Breast epithelium (tissue), 4 donors: ENCODE results near the gene STEAP4. TPM values are rescaled to one million over a fixed set of nuclear protein-coding genes. Genes with fewer than 3 reads are reported as not detected.

ENCODE experiments used
- DNase-seq, 2 donors: peaks; one replicate each; pipeline ENCODE4 v3.0.0-alpha.2; 2019; ENCODE audit warnings: low spot score in 2 of 2
- H3K27ac ChIP-seq, 2 donors: fragments of 200-600 bp; sonication (generic) in 1 of 2; one replicate each; pipeline ENCODE4 v1.5.1; 2016 to 2019; ENCODE audit warnings: mild to moderate bottlenecking in 1 of 2
- H3K27me3 ChIP-seq, 2 donors: fragments of 200-600 bp; sonication (generic) in 1 of 2; one replicate each; pipeline versions ENCODE4 v1.5.1 to v1.6.0; 2017 to 2019; ENCODE audit warnings: control low read depth in 1 of 2, mild to moderate bottlenecking in 1 of 2
- H3K36me3 ChIP-seq: fragments of 200-600 bp; one replicate; pipeline ENCODE4 v1.5.1; 2019
- H3K4me1 ChIP-seq, 2 donors: fragments of 200-600 bp; sonication (generic); one replicate each; pipeline ENCODE4 v1.5.1; 2016 to 2019; ENCODE audit warnings: control low read depth in 1 of 2
- H3K4me3 ChIP-seq, 3 donors: fragments of 200-600 bp; sonication (generic); 1 replicate in 2 of 3; 2 replicates in 1 of 3; pipeline ENCODE4 v1.5.1; 2016 to 2019; ENCODE audit warnings: mild to moderate bottlenecking in 3 of 3, moderate library complexity in 2 of 3
- H3K9me3 ChIP-seq, 2 donors: fragments of 200-600 bp; sonication (generic) in 1 of 2; one replicate each; pipeline ENCODE4 v1.5.1; 2016 to 2019; ENCODE audit warnings: control low read depth in 1 of 2
- POLR2A ChIP-seq: fragments of 450-650 bp; IDR thresholded peaks from one replicate; pipeline ENCODE4 v1.6.1; 2016; ENCODE audit warnings: antibody characterized with exemption, mild to moderate bottlenecking, moderate library complexity
- POLR2AphosphoS5 ChIP-seq, 3 donors: sonication (generic); formaldehyde crosslinking; IDR thresholded peaks; one replicate each; pipeline ENCODE4 v1.6.1; 2017; ENCODE audit warnings: antibody characterized with exemption in 3 of 3
- intact Hi-C: fragments of 100-400 bp; cut with DNase I; formaldehyde crosslinking; loops from one replicate; pipeline ENCODE4 v1.15.1; 2023; ENCODE audit warnings: low total_unique reads
- total RNA-seq, 3 donors: library from RNA; depleted of rRNA; stranded (reverse); fragments of >200 nt; gene quantifications; one replicate each; pipeline ENCODE4 v1.1.0, GENCODE V29; 2016
- TF ChIP-seq, protein P1 (sequence below), 3 donors: fragments of 450-650 bp; IDR thresholded peaks; one replicate each; pipeline ENCODE4 v1.5.1; 2016 to 2017; ENCODE audit warnings: antibody characterized with exemption in 3 of 3, mild to moderate bottlenecking in 3 of 3, moderate library complexity in 3 of 3

STEAP4 gene
- total RNA-seq, 3 donors from 2014 or later, result 49.3 to 165 (median 73.1) TPM

DNA sequence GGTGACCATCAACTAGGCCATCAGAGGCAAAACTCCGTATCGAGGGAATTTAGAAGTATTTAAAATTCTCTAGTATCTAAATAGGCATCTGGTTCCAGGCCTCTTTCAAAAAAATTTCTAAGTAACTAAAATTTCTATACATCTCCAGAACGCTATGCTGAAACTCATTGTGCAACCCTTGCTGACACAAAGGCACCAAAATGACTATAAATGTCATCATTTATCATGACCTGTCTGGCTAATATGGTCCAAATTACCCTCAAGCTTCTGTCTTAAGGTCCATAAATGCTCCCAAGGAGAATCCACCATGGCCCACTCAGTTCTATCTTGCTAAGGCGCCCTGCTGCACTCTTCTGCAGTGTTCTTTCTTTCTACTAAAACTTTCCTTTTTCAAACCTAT is 16.2 kb downstream of the STEAP4 start:
- H3K36me3 ChIP-seq, result no peaks in the 10 kb centered on the region
- no peaks in the 10 kb centered on the region for H3K27me3 ChIP-seq
- intact Hi-C loops, result no loop called here
- DNase-seq, result no peak
- peak overlapping the region; percentile 1 to 69 for H3K27ac ChIP-seq
- H3K9me3 ChIP-seq, result peaks cover 0 to 5% of the 10 kb centered on the region in 2 donors
- H3K4me3 ChIP-seq, result no peak overlapping the region
- no peaks in the 10 kb centered on the region for H3K4me1 ChIP-seq
- no peak for TF ChIP-seq POLR2AphosphoS5 (IDR thresholded peaks at IDR 0.05)
- TF ChIP-seq, protein P1, sequence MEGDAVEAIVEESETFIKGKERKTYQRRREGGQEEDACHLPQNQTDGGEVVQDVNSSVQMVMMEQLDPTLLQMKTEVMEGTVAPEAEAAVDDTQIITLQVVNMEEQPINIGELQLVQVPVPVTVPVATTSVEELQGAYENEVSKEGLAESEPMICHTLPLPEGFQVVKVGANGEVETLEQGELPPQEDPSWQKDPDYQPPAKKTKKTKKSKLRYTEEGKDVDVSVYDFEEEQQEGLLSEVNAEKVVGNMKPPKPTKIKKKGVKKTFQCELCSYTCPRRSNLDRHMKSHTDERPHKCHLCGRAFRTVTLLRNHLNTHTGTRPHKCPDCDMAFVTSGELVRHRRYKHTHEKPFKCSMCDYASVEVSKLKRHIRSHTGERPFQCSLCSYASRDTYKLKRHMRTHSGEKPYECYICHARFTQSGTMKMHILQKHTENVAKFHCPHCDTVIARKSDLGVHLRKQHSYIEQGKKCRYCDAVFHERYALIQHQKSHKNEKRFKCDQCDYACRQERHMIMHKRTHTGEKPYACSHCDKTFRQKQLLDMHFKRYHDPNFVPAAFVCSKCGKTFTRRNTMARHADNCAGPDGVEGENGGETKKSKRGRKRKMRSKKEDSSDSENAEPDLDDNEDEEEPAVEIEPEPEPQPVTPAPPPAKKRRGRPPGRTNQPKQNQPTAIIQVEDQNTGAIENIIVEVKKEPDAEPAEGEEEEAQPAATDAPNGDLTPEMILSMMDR (IDR thresholded peaks at IDR 0.05), result no peak
- TF ChIP-seq POLR2A, result no peak

GRCh38 chr7:88289564-88290025 is 17.1 kb downstream of the STEAP4 start:
- no peak overlapping the region for H3K4me3 ChIP-seq
- TF ChIP-seq POLR2A, result no peak
- no peak for TF ChIP-seq POLR2AphosphoS5 (IDR thresholded peaks at IDR 0.05)
- TF ChIP-seq, protein P1 (IDR thresholded peaks at IDR 0.05), result no peak
- H3K27me3 ChIP-seq, result no peaks in the 10 kb centered on the region
- DNase-seq, result no peak
- H3K27ac ChIP-seq, result no peak overlapping the region
- no peaks in the 10 kb centered on the region for H3K36me3 ChIP-seq
- peaks cover 0 to 5% of the 10 kb centered on the region in 2 donors for H3K9me3 ChIP-seq
- intact Hi-C loops, result no loop called here
- no peaks in the 10 kb centered on the region for H3K4me1 ChIP-seq

GRCh38 chr7:88281749-88282148 is 24.9 kb downstream of the STEAP4 start:
- Histone ChIP-seq H3K4me1 (no peaks in the 10 kb centered on the region), H3K4me3 (no peak overlapping the region), H3K27me3 (no peaks in the 10 kb centered on the region), H3K27ac (no peak overlapping the region), H3K36me3 (no peaks in the 10 kb centered on the region), H3K9me3 (no peaks in the 10 kb centered on the region)
- no peak for DNase-seq
- TF ChIP-seq, protein P1 (IDR thresholded peaks at IDR 0.05), result no peak
- intact Hi-C loops, result no loop called here

- TF ChIP-seq, protein P1 (IDR thresholded peaks at IDR 0.05), result no peak
- TF ChIP-seq POLR2A (no peak), POLR2AphosphoS5 (IDR thresholded peaks at IDR 0.05) (no peak)
- Histone ChIP-seq H3K27ac (no peak overlapping the region), H3K4me1 (no peaks in the 10 kb centered on the region), H3K4me3 (no peak overlapping the region), H3K9me3 (no peaks in the 10 kb centered on the region), H3K27me3 (no peaks in the 10 kb centered on the region), H3K36me3 (no peaks in the 10 kb centered on the region)
- DNase-seq, result no peak
- intact Hi-C loops, result no loop called here
These were observed 25.9 kb downstream of the STEAP4 start for GRCh38 chr7:88280801-88281200.

GRCh38 chr7:88279323-88279722 is 27.4 kb downstream of the STEAP4 start:
- TF ChIP-seq POLR2A, result no peak
- TF ChIP-seq, protein P1 (IDR thresholded peaks at IDR 0.05), result no peak
- no peak for TF ChIP-seq POLR2AphosphoS5 (IDR thresholded peaks at IDR 0.05)
- H3K4me1 ChIP-seq, result no peaks in the 10 kb centered on the region
- intact Hi-C loops, result no loop called here
- no peaks in the 10 kb centered on the region for H3K36me3 ChIP-seq
- no peaks in the 10 kb centered on the region for H3K27me3 ChIP-seq
- H3K9me3 ChIP-seq, result no peaks in the 10 kb centered on the region
- no peak for DNase-seq
- H3K4me3 ChIP-seq, result no peak overlapping the region
- peak overlapping the region; percentile 22 to 68 for H3K27ac ChIP-seq
